ENCODE data around the gene DLGAP1.

- TF ChIP-seq POLR2A (IDR thresholded peaks at IDR 0.05) (no peak), CTCF (IDR thresholded peaks at IDR 0.05) (no peak)
These were observed 805.9 kb downstream of the DLGAP1 start for GRCh38 chr18:3649135-3649632.

Data from right lobe of liver (tissue), 4 donors.